Activated CD4-positive, alpha-beta T cell treated with anti-CD3 and anti-CD28 coated beads, Interleukin-2, Interleukin-4, amounts not matched to agents 100 ng/mL and 50 ng/mL, durations not matched to agents 16 hours and 8 hours (primary cell): Measurements from ENCODE around the gene LRRC63.
A peak's percentile ranks its signal among the peaks of the same experiment; 100 is the strongest.
"Not testable (repeated sequence)": the region's sequence is repeated elsewhere in the genome, so short reads cannot be mapped to it uniquely, and the experiment has no call there.

Source experiments
- DNase-seq: peaks from one replicate; pipeline ENCODE4 v3.0.0-alpha.2; 2020; ENCODE audit warnings: low spot score

Gene LRRC63

GRCh38 chr13:46181840-46182490 is 29.8 kb upstream of the LRRC63 start, which contains the start of gene LCP1:
TSS of gene LCP1 (minus strand) at chr13:46182177. CDS start at chr13:46159662, 22,515 bp downstream.
- DNase-seq, result peak; percentile 93

GRCh38 chr13:46182491-46182877 is 29.2 kb upstream of the LRRC63 start:
- DNase-seq, result no peak

DNA sequence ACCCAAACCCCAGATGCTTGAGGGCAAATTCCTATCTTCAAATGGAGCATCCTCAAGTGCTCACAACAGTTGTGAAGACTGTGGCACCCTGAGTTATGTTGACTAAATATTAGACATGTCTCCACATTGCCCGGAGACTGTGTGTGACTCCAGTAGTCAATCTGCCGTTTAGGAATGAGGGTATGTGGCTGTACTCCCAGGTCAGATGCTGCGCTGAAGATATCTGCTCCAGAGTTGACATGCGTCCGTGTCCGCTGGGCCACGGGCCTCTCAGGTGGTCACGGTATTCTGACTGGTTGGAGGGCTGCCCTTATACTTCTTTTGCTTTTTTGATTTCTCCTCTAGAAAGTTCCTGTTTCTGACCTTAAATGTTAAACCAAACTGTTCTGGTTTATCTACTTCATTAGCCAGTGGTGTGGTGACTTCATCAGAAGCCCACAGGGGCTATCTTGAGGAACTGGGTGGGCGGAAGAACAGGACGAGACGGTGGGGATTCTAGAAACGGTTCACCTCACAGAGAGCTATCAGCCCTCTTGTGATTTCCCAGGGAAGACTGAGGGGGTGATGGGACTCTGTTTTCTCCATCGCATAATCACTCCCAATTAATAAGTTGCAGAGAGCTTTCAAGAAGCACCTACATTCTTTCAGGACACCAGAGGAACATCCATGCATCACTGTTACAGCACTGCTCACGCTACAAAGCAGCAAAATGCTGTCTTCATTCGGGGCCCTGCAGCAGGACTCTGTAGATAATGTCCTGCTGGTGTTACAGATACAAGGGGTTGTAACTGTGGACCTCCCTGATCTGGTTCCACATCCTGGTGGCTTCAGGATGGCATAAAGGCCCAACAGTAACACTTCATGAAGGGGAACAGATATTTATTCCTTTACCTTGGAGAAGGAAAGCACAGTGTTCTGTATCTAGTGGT is 28.4 kb upstream of the LRRC63 start:
- DNase-seq, result no peak

DNA sequence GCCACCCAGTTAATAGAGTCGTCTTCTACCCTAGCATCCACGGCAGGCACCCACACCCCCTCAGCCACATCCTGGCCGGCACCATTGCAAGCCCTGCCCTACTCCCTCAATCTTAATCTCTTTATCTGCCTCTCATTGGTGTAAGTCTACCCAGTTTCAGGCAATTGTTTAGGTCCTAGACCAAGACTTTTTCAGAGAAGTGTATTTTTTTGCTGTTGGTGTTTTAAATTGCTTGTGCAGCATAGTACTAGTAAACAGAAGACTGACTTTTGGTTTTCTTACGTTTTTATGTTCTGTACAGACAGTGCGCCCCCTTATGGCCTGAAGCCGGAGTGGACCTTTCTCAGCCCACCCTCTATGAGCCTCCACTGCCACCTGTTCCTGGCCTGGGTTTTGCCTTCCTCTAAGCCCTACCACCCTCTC is 27.4 kb upstream of the LRRC63 start:
- peak; percentile 81 for DNase-seq

- no peak for DNase-seq
These were observed 26.1 kb upstream of the LRRC63 start for GRCh38 chr13:46185634-46186033.

GRCh38 chr13:46192412-46192811 is 19.3 kb upstream of the LRRC63 start:
- DNase-seq, result no peak

DNA sequence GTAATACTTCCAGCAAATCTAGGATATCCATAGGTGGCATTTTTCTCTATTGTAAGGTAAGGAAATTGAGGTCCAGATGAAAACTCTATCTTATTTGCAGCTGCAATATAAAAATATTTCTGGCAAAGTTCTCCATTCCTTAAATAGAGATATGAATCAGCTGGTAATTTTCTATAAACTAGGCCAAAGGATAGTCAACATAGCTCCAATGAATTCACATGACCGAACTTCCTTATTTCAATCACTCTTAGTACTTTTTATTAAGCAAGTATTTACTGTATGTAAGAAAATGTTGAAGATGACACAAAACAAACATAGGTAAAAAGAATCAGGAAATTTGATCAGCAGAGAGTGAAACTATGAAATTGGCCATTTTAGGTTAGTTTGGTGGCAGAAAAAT is 16.7 kb upstream of the LRRC63 start:
- DNase-seq, result no peak

DNA sequence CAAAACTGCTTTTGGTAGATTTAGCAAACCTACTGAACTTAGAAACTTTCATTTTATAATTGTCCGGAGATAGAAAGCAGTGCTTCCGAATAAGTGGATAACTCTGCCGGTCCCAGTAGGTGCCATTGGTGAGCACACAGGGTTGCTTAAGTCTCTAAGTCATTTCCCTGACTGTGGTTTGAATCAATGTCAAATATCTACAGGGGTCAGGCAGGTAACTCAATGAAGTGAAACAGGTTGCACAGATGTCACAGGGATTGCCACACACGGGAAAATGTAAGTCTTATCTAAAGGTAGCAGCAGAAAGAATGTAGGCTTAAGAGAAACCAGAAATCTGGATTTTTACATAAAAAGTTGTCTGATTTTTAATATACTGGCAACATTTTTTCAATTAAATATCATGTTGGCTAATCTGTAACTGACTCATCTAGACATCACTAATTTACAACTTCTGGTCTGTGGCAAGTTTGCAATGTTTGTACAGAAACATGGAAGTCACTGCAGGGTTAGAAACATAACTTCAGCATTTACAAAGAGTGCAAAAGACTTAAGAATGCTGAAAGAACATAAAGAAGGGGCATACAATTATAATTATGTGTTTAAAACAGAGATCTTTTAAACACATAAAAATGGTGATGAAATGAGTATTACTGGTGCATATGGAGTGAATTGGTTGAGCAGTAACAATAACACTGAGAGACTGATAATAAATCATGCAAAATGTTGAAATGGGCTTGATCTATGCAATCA is 14.3 kb upstream of the LRRC63 start:
- DNase-seq, result no peak

GRCh38 chr13:46198696-46199193 is 13.0 kb upstream of the LRRC63 start:
- DNase-seq, result no peak

DNA sequence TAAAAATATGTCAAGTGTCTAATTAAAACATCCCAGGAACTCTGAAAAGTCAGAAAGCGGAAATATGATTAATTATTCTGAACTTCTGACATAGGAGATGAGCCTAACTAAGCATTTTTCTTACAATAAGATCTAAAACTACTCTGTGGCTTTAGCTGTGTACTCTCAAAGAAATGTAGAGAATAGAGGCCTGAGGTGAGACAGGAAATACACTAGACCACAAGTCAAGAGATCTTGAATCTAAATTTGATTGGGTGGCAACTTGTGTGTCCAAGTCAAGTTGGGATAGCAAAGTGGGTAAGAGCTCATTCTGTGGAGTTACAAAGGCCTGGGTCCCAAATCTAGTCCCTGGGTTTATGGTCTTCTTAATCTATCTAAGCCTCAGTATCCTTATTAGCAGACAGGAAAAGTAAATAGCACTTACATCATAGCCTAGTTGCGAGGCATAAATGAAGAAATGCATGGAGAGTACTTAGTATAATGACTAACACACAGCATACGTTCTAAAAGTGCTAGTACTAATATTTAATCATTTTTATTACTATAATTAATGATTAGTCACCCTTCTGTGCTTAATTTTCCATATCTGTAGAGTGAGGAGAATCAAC is 9.4 kb upstream of the LRRC63 start:
- DNase-seq, result peak; percentile 42

- no peak for DNase-seq
These were observed 8.8 kb upstream of the LRRC63 start for GRCh38 chr13:46202966-46203365.

- no peak for DNase-seq
These were observed 5.6 kb upstream of the LRRC63 start for GRCh38 chr13:46206143-46206542.

GRCh38 chr13:46207828-46208227 is 3.9 kb upstream of the LRRC63 start:
- no peak for DNase-seq

- no peak for DNase-seq
These were observed 1.2 kb upstream of the LRRC63 start for GRCh38 chr13:46210362-46211083.

DNA sequence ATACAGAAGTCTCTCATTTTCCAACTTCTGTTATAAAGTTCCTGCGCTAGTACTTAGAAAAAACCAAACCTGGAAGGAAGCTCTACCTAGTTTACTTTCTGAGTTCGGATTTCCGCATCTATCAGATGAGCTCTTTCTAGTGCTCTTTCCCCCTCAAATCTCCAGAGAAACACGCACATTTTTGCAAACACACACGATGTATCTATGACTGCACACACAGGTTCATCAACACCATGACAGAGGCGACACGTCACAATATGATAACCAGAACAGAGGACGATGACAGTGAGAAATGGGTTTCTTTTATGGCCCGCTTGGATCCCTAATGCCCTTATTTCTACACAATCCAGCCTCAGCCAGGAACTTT is 629 bp upstream of the LRRC63 start:
- peak; percentile 32 for DNase-seq

- DNase-seq, result peak; percentile 9
These were observed 1.5 kb downstream of the LRRC63 start for GRCh38 chr13:46213242-46213641.

DNA sequence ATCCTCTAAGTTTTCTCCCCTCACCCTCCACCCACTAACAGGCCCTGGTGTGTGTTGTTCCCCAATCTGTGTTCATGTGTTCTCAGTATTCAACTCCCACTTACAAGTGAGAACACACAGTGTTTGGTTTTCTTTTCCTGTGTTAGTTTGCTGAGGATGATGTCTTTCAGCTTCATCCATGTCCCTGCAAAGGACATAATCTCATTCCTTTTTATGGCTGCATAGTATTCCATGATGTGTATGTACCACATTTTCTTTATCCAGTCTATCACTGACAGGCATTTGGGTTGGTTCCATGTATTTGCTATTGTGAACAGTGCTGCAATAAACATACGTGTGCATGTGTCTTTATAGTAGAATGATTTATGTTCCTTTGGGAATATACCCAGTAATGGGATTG is 3.0 kb downstream of the LRRC63 start:
- not testable (repeated sequence) for DNase-seq

- not testable (repeated sequence) for DNase-seq
These were observed 8.5 kb downstream of the LRRC63 start for GRCh38 chr13:46220234-46220633.

GRCh38 chr13:46229251-46229650 is 17.5 kb downstream of the LRRC63 start:
- DNase-seq, result no peak

- no peak for DNase-seq
These were observed 20.6 kb downstream of the LRRC63 start for GRCh38 chr13:46232281-46232680.

- no peak for DNase-seq
These were observed 23.6 kb downstream of the LRRC63 start for GRCh38 chr13:46235286-46235685.
